Measurements from ENCODE around the gene KCNC2.

The KCNC2 gene

DNA sequence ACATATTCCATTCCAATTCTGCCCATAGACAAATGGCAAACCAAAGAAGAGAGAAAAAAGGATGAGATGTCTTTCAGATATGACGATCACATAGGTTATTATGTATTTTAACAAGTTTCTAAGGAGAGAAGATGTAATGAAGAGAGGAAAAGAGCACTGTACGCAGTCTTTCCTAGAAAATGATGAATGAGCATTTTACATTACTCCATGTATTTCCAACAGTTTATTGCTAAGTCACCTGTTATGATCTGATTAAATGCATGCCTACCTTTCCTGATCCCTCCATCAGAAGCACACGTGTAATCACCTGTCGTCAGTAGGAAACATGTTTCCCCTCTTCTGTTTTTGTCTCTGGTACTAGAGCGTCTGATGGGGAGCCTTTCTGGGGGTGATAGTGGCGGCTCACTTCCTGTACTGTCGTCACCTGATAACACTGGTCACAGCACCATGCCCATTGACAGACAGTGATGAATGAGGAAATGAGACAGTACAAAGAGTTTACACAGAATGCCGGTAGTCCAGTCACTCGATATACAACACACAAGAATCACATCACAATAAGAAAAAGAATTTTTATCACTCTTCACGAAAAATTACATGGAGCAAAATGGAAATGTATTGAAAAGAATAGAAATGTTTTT, 161.6 kb downstream of the KCNC2 start:
- DNase-seq = no peak

DNA sequence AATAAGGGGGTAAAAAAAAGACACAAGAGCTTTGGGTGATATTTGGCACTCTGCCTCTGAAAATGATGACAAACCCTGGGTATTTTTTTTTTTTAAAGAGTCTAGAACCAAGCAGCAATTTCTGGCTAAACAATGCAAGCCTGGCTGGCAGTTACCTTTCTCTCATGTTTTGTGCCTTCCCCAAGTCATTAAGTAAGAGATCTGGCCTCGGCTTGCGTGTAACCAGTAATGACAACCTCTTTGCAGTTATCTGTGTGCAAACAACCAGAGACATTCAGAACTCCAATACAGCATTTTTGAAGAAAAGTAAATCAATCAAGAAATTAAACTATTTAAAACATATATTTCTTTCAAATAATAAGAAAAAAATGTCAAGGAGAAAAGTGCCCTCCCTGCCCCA, 167.5 kb downstream of the KCNC2 start:
- DNase-seq = no peak

DNA sequence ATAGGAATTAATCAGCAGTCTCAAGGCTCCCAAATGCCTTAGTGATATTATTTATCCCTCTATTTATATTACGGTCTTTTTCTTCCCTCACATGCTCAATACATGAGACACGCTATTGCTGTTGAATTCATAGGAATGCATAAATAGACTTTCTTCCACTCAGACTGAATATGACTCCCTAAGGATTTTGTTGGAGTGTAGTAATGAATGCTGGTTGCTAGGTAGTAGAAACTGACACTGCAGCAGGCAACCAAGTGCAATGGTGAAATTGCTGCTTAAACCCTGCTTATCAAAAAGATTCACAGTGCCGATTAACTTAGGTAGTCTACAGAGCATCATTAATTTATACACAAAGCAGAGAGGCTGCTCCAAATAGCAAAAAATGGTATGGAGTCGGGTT, 168.2 kb downstream of the KCNC2 start:
- no peak for DNase-seq

DNA sequence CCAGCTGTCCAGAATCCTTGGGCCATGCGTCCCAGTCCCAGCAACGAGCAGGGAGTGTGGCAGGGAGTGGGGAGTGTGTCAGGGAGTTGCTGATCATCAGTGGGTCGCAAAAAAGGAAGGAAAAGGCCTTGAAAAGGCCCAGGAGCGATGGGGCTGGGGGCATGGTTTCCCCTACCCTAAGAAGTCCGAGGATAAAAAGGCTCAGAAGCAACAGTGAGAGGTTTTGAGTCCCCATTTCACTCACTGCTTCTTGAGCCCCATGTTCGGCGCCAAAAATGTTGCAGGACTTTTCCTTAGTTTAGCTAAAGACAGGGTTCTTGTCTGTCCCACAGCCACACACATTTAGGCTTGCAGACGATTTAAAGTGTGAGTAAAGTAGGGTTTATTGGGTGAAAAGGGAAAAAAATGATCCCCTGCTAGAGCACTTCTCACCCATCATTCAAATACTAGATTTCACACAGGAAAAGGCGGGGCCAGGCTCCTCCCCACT, 189.5 kb downstream of the KCNC2 start:
- DNase-seq = no peak

DNA sequence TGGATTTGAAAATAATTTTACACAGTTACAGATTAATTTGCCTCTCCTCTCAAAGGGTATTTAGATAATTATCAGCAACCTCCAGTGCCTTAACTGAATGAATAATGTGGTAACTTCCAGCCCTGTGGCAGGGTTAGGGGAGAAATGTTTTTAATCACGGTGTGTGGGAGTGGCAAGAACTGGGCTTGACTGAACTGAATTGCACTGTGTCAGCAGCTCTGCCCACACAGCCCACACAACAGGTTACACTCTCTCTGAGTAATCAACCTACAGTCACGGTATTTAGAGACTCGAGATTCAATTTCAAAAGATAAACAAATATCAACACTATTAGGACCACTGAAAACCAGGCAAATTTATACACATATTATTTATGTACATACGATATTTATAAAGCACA, 198.5 kb downstream of the KCNC2 start:
- no peak for DNase-seq

DNA sequence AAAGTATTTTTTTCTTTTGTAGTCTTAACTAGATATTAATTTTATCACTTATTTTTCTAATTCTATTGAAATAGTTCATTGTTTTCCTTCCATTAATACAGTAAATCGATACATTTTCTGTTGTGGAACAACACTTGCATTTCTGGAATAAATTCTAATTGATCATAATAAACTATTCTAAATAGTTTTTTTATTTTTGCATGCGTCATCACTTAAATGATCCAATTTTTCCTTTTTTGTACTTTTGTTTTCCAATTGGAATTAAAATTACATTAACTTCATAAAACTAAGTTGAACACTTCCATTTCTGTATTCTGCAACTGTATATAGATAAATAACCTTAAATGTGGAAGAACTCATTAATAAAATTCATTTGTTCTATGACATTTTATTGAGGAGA, 202.5 kb downstream of the KCNC2 start:
- no peak for DNase-seq

DNA sequence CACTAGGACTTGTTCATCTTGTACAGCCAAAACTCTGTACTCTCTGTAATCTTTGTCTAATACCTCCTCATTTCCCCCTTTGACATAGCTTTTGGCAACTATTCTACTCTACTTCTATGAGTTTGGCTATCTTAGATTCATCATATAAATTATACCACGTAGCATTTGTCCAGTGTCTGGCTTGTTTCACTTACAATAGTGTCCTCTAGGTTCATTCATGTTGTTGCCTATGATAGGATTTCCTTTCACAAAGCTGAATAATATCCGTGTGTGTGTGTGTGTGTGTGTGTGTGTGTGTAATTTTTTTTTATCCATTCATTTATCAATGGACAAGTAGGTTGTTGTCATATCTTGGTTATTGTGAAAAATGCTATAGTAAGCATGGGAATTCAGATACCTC, 209.5 kb downstream of the KCNC2 start:
- DNase-seq = no peak

DNA sequence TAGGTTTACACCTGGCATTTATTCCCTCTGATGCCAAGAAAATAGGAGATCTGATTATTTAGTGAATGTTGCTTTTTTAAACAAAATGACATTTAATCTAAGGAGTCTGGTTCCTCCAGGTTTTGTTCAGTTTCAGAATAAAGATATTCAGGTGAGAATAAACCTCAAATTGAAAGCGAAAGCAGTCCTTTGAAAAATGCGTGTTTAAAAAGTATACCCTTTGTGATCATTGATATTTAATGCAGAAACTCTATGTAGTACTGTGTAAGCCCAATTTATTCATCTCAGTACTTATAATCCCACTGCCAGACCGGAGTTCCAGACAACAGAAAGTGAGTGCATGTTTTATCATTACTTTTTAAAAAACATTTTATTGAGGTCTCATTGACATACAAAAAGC, 210.2 kb downstream of the KCNC2 start:
- no peak for DNase-seq
